Epithelial cell of proximal tubule (primary cell): ENCODE measurements around the gene PIPOX. TPM values are rescaled to one million over a fixed set of nuclear protein-coding genes. Genes with fewer than 3 reads are reported as not detected.

ENCODE experiments used
- DNase-seq: peaks from one replicate; pipeline ENCODE4 v3.0.0-alpha.2; 2011; ENCODE audit warnings: low read depth
- H3K4me3 ChIP-seq: 2 replicates; pipeline ENCODE4 v1.5.1; 2011; ENCODE audit warnings: low read depth, mild to moderate bottlenecking, low read length
- total RNA-seq: library from RNA; depleted of rRNA; stranded (reverse); fragments of >200 nt; gene quantifications from 2 replicates; pipeline ENCODE4 v1.2.3, GENCODE V29; 2015
- TF ChIP-seq, protein P1 (sequence below): conservative IDR thresholded peaks from 2 replicates; pipeline ENCODE4 v1.5.1; 2012; ENCODE audit warnings: low read depth, mild to moderate bottlenecking, low read length

The PIPOX gene
- total RNA-seq, 1 donor from 2014 or later, result 0.35 TPM

DNA sequence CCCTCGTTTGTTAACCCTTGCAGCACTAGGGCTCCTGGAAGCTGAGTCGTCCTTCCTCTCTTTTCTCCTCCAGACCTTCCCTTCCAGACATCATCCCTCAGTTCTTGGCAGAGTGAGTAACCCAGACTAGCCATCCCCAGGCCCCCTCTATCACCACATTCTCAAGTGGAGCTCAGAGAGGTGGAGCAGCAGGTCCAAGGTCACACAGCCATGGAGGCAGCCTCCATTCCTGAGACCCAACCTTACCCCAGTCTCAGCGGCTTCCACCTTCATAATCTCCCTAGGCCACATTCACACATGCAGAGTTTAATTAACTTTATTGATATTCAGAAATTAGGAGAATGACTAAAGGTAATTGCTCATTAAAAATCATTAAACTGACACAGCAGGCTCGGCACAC, 40.1 kb upstream of the PIPOX start:
- no peak overlapping the region for H3K4me3 ChIP-seq
- no peak for DNase-seq
- TF ChIP-seq, protein P1, sequence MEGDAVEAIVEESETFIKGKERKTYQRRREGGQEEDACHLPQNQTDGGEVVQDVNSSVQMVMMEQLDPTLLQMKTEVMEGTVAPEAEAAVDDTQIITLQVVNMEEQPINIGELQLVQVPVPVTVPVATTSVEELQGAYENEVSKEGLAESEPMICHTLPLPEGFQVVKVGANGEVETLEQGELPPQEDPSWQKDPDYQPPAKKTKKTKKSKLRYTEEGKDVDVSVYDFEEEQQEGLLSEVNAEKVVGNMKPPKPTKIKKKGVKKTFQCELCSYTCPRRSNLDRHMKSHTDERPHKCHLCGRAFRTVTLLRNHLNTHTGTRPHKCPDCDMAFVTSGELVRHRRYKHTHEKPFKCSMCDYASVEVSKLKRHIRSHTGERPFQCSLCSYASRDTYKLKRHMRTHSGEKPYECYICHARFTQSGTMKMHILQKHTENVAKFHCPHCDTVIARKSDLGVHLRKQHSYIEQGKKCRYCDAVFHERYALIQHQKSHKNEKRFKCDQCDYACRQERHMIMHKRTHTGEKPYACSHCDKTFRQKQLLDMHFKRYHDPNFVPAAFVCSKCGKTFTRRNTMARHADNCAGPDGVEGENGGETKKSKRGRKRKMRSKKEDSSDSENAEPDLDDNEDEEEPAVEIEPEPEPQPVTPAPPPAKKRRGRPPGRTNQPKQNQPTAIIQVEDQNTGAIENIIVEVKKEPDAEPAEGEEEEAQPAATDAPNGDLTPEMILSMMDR, result no peak

DNA sequence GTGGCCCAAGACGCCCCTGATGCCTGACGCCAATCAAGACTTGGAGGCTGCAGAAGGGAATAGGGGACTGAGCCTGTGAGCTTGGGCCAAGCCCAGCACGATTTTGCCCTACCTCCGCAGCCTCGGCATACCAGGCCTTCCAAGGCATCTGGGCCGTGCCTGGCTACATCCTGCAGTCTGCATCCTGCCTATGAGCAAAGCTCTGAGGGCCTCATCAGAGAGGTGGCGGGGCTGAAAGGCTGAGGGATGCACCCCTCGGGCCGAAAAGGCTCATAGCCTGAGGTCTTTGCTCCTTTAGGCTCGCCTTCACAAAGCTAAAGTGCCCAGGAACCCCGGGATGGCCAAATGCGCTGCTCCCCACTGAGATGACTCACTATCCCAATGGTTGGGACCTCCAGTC, 39.7 kb upstream of the PIPOX start:
- DNase-seq, result no peak
- no peak overlapping the region for H3K4me3 ChIP-seq
- TF ChIP-seq, protein P1, result no peak

DNA sequence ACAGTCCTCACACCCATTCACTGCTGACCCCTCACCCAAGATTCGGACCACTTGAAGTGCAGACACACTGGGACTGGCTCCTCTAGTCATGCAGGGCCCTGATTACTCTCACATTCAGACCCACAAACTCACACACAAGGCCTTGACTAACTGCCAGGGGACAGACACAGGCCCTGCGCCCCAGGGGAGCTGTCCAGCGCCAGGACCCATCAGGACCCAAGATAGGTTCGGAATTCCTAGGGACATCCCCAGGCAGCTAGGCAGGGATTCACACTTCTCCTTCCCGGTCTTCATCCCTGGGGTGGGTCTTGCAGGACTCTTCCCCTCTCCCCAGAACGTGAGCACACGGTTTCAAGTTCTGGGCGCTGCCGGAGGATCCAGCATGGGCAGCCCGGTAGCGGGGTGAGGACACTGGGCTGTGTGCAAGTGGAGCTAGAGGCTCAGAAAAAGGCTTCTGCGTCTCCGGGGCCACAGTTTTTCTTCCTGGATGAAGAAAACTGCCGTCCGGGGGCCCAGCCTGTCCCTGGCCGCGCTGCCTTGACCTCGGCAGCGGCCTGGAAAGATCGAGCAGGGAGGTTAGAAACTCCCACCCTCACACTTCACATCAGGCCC, 38.8 kb upstream of the PIPOX start:
- DNase-seq, result no peak
- TF ChIP-seq, protein P1, result no peak
- H3K4me3 ChIP-seq, result no peak overlapping the region

DNA sequence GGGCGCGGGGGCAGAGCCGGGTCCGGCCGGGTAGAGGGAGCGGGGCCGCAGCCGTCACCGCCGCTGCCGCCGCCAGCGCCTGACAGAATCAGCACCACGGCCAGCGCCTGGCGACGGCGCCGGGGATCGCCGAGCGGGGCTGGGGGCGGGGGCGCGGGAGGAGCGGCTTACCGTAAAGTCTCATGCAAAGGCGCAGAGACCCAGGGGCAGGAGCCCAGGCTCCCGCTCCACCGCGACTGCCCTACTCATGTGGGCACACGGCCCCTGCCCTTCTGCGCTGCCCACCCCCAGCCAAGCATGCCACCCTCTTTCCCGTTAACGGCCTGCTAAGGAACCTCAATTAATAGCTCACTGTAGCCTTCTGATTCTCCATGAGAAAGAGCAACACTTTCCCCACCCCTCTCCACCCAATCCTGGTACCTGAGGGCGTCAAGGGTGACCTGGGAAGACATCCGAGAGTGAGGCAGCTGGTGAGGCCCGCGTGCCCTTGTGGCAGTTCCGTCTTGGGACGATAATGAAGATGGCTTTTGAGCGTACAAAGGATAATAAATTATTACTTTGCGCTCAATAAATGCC, 36.9 kb upstream of the PIPOX start, which contains the start of gene SEZ6:
Gene SEZ6 (minus strand): TSS at position 98 of the 576 bp plus-strand sequence. CDS start 164 bp downstream, outside the sequence.
- no peak for DNase-seq
- no peak within 1 kb of the TSS for H3K4me3 ChIP-seq
- TF ChIP-seq, protein P1, result no peak

DNA sequence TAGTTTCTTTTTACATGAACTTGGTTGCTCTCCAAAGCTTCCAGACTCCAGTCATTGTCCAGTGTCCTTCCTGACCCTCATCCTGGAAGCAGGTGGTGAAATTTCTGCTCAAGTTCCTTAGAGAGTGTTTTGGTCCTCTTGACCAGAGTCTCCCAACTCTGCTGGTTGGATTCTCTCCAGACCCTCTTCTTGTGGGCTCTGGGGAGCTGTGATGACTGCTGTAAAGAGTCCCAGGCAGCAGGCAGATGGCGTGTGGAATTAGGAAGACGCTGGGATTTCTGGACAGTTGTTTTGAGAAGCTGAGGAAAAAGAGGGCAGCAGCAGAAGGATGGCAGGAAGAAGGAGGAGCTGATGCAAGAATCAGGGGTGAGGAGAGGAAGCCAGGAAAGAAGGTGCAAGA, 35.5 kb upstream of the PIPOX start:
- H3K4me3 ChIP-seq, result no peak overlapping the region
- TF ChIP-seq, protein P1, result no peak
- no peak for DNase-seq

DNA sequence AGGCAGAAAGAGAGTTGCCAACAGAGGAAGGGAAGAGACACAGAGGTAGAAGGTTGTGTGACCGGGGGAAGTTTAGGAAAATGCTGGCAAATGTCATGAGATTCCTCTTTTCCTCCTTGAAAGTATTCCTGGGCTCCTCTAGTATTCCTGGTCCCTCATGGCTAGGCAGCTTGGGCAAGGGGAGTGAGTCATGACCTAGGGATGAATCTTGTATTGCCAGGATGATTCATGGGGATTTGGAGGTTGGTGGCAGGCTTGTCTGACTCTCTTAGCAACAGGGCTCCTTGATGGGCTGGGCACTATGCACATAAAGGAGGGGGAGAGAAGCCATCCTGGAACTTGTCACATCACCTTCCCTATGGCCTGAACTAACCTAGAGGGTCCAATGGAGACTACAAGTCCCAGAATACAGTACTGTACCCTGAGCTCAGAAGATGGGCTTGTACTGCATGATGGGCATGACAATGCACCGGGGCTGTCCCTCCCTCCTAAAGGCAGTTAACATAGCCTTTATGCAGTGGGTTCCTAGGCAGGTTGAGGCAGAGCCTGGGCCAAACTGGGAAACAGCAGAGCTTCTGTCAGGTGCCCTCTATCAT, 35.0 kb upstream of the PIPOX start:
- H3K4me3 ChIP-seq, result no peak overlapping the region
- TF ChIP-seq, protein P1, result no peak
- peak; percentile 36 for DNase-seq
